GM10266 (cell line): Measurements from ENCODE around the gene CYB561D2.

Experiments used
- DNase-seq: peaks from one replicate; pipeline ENCODE4 v3.0.0; 2012; ENCODE audit errors: extremely low spot score
- TF ChIP-seq, protein P1 (sequence below): IDR thresholded peaks from 2 replicates; pipeline ENCODE4 v1.5.1; 2012; ENCODE audit warnings: mild to moderate bottlenecking, low read depth; ENCODE audit not compliant: control insufficient read depth, insufficient read depth; ENCODE audit errors: missing control alignments

The CYB561D2 gene

DNA sequence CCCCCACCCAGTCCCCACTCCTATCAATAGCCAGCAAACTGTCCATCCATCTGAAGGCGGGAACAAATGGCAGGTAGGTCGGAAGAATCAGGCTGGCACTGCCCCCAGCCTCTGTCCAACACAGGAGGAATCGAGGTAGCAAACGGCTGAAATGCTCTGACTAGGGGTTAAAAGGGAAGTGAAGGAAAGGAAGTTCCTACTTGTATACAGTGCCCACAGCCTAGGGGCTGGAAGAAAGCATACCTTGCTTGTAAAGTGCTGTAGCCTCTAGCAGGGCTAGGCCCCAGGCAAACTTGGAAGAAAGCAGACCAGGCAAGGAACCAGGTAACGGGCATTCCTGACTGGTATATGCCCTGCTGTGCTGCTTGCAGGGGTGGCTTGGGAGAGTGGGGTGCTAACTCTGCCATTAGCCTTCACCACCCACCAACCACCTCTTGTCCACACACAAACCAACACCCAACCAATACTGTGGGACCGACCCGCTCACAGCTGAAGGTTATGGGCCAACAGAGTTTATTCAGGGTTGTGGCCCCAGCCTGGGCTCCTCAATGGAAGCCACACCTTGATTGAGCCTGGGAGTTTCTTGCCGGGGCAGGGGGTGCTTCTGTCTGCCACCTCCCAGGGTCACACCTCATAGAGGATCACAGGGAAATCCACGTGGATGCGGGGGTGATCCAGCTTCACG, 25.0 kb upstream of the CYB561D2 start:
- no peak for DNase-seq
- TF ChIP-seq, protein P1, sequence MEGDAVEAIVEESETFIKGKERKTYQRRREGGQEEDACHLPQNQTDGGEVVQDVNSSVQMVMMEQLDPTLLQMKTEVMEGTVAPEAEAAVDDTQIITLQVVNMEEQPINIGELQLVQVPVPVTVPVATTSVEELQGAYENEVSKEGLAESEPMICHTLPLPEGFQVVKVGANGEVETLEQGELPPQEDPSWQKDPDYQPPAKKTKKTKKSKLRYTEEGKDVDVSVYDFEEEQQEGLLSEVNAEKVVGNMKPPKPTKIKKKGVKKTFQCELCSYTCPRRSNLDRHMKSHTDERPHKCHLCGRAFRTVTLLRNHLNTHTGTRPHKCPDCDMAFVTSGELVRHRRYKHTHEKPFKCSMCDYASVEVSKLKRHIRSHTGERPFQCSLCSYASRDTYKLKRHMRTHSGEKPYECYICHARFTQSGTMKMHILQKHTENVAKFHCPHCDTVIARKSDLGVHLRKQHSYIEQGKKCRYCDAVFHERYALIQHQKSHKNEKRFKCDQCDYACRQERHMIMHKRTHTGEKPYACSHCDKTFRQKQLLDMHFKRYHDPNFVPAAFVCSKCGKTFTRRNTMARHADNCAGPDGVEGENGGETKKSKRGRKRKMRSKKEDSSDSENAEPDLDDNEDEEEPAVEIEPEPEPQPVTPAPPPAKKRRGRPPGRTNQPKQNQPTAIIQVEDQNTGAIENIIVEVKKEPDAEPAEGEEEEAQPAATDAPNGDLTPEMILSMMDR = no peak

DNA sequence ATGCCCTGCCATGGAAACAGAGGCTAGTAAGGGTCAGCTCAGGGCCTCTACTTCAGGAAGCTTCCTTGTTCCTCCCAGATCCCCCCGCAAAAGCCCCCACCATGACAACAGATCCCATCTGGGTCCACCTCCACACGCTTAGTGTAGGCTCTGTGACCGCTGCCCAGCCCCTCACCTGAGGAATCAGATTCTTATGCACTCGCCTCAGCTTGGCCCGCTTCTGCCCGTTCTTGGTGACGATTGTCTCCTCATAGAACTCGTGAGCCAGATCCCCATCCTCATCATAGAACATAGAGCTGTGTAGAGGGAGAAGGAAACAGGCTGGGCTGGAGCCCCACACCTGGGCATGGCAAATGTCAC, 24.5 kb upstream of the CYB561D2 start:
- DNase-seq = no peak
- TF ChIP-seq, protein P1 = no peak

DNA sequence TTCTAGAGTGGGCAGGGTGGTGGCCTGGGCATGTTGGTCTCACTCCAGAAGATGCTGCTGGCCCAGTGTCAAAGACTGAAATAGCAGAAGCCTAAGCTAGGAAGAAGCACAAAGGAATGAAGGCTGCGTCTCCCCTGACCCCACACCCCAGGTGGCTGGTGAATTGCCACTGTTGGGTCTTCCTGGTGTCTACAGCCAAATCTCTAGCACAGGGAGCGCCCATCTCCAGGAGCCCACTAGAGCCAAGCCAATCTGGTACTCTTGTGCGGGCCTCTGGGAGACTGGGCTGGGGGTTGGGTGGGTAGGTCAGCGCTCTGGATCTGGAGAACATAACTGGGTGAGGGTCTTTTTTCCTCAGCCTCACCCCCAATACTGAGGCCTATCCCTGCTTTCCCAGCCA, 23.5 kb upstream of the CYB561D2 start:
- TF ChIP-seq, protein P1 = no peak
- no peak for DNase-seq

DNA sequence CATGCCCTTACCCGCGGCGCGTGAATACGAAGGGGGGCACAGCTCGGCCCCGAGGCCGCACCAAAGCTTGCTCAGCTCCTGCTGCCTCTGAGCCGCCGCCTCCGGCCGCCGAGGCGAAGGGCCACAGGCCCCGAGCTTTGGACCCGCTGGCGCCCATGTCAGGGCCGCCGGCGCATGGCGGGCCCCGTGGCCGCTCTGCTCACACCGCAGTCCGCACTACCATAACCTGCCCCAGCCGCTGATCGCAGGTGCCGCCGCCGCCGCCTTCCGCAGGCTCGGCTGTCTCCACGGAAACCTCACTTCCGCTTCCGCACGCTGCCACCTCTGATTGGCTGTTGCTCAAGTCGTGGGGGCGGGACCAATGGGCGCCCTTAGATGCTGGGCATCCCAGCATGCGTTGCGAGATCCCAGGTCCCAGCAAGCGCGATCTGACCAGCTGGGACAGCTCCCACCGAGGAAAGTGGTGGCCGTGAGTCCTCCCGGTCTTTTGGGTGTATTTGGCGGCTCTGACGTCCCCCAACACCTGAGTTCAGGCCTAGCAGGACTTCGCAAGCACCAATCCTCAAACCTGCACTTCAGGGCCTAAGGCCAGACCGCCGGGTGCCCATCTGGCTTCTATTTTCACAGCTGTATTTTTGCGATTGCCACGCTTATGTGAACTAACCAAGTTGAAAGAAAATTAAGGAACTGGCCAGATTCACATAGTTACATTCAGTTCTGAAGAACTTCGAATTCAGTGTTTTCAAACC, 22.5 kb upstream of the CYB561D2 start, which contains the start of gene TUSC2:
TSS of gene TUSC2 (minus strand) at position 281 of the 749 bp plus-strand sequence. CDS start at position 157, 124 bp downstream.
- TF ChIP-seq, protein P1 = no peak

DNA sequence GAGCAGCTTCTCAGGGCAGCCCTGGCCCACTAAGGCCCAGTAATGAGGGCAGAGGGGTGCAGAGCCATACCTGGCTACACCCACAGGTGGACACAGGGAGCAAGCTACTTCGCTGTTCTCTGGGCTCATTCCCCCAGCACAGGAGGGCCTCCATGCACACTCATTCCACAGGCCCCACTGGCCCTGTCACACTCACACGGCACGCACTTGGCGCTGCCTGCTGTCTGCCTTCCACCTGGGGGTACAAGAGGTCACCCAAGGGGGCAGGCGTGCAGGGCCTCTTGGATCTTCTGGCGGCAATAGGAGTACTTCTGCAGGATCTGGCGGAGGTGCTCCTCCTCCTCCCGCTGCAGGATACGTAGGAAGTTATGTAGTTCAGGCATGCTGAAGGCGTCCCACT, 20.3 kb upstream of the CYB561D2 start:
- TF ChIP-seq, protein P1 = no peak
- no peak for DNase-seq

More for the DNA sequence above, 22.5 kb upstream of the CYB561D2 start, which contains the start of gene TUSC2:
- DNase-seq = peak; percentile 97

DNA sequence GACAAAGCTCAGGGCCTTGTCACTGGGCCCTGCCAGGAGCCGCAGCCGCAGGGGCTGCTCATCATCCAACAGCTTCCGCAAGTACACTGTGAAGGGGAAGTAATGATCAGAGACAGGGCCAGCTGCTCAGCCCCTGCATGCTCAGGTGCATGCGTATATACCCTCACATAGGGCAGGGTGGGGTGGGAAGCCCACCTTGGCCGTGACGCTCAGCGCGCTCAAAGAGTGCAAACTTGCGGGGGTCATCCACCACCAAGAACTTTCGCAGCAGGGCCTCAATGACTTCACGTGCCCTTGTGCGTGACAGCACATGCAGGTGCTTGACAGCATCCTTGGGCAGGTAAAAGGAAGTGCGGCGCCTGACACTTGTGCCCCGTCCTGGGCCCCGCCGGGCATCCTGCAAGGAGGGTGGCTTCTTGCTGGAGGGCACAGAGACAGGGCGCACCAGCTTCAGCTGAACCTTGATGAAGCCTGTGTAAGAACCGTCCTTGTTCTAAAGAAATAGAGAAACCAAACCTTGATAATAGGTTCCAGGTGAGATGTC, 19.2 kb upstream of the CYB561D2 start:
- TF ChIP-seq, protein P1 = no peak
- no peak for DNase-seq

DNA sequence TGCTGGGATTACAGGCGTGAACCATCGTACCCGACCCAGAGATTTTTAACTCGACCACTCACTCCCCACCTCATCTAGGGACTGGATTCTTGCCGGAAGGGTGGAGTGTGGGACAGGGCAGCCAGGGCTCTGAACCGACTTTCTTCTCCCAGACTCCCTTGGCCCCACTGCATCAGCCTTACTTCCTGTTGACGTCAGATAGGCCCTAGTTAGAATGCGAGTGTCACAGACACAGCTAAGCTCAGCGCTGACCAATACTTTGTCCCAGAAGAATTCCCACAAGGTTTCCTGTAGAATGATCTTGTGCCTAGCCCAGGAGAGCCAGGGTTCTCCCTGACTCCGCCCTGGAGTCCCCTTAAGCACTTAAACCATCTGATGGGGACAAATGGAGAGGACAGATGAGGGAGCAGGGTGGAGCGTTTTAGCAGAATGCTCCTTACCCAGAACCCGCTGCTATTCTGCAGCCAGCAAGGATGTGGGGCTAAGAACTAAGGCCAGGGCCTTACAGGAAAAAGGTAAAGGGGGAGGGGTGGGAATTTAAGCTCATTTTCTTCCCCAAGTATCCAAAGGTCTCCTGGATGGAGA, 16.8 kb upstream of the CYB561D2 start:
- DNase-seq = no peak

More for the DNA sequence above, 16.8 kb upstream of the CYB561D2 start:
- TF ChIP-seq, protein P1 = no peak
